ENCODE data around the gene ERAP2.

ERAP2 gene

DNA sequence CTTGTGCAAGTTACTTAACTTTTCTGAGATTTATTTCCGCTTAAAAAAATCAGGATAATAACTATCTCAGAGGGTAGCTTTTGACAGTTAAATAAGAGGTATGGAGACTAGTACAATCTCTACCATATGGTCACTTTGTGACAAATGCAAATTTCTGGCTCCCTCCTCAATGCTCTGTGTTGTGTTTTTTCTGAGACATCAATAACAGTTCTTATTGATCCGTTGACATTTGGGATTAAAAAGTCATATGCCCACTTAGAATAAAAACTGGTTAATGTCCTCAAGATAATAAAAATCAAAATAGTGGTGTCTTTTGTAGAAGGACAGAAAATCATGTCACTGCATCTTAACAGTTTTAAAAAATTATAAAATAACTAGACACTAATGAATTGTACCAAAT is 34.8 kb downstream of the ERAP2 start:
- Histone ChIP-seq H3K9me3 (ENCODE audit: severe bottlenecking) (no peaks in the 10 kb centered on the region), H3K4me3 (ENCODE audit: low read depth, low read length) (no peak overlapping the region), H3K27ac (no peak overlapping the region), H3K36me3 (no peaks in the 10 kb centered on the region), H3K27me3 (ENCODE audit: insufficient read depth, low read depth, severe bottlenecking) (no peaks in the 10 kb centered on the region)
- TF ChIP-seq, protein P1, sequence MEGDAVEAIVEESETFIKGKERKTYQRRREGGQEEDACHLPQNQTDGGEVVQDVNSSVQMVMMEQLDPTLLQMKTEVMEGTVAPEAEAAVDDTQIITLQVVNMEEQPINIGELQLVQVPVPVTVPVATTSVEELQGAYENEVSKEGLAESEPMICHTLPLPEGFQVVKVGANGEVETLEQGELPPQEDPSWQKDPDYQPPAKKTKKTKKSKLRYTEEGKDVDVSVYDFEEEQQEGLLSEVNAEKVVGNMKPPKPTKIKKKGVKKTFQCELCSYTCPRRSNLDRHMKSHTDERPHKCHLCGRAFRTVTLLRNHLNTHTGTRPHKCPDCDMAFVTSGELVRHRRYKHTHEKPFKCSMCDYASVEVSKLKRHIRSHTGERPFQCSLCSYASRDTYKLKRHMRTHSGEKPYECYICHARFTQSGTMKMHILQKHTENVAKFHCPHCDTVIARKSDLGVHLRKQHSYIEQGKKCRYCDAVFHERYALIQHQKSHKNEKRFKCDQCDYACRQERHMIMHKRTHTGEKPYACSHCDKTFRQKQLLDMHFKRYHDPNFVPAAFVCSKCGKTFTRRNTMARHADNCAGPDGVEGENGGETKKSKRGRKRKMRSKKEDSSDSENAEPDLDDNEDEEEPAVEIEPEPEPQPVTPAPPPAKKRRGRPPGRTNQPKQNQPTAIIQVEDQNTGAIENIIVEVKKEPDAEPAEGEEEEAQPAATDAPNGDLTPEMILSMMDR (IDR thresholded peaks at IDR 0.05; ENCODE audit: low read depth, low read length): no peak
- DNase-seq: no peak

DNA sequence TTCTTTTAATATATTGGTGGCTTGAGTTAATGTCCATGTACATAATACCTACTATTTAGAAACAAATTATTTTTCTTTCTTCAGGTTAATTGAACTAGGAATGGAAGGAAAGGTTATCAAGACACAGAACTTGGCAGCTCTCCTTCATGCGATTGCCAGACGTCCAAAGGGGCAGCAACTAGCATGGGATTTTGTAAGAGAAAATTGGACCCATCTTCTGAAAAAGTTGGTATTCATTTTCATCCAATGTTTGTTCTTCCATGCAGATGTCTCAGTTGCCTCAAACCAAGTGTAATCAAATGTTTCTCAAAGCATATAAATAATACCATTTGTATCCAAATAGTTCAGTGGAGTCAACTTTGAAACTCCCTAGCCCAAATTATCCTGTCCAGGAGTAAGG is 36.9 kb downstream of the ERAP2 start:
- Histone ChIP-seq H3K4me3 (ENCODE audit: low read depth, low read length) (no peak overlapping the region), H3K36me3 (no peaks in the 10 kb centered on the region), H3K9me3 (ENCODE audit: severe bottlenecking) (no peaks in the 10 kb centered on the region), H3K27me3 (ENCODE audit: insufficient read depth, low read depth, severe bottlenecking) (no peaks in the 10 kb centered on the region), H3K27ac (no peak overlapping the region)
- DNase-seq: no peak
- TF ChIP-seq, protein P1 (IDR thresholded peaks at IDR 0.05; ENCODE audit: low read depth, low read length): no peak

DNA sequence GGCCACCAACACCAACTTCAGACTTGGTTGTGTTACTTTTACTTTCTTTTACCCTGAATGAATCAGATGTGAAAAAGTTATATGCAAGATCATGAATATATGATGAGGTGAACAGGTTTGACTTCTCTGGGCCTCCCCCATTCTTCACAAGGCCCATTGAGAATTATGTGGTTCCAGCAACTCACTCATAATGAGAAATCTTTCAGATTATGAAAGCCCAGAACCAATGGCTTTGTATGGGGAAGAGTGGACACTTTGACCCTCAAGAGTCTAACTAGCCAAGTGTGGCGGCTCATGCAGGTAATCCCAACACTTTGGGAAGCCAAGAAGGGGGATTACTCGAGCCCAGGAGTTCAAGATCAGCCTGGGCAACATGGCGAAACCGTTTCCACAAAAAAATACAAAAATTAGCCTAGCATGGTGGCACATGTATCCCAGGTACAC is 43.5 kb downstream of the ERAP2 start:
- no peak for DNase-seq
- no peaks in the 10 kb centered on the region for H3K9me3 ChIP-seq (ENCODE audit: severe bottlenecking)
- TF ChIP-seq, protein P1 (IDR thresholded peaks at IDR 0.05; ENCODE audit: low read depth, low read length): no peak
- H3K27ac ChIP-seq: no peak overlapping the region
- no peak overlapping the region for H3K4me3 ChIP-seq (ENCODE audit: low read depth, low read length)
- no peaks in the 10 kb centered on the region for H3K36me3 ChIP-seq
- H3K27me3 ChIP-seq (ENCODE audit: insufficient read depth, low read depth, severe bottlenecking): no peaks in the 10 kb centered on the region

DNA sequence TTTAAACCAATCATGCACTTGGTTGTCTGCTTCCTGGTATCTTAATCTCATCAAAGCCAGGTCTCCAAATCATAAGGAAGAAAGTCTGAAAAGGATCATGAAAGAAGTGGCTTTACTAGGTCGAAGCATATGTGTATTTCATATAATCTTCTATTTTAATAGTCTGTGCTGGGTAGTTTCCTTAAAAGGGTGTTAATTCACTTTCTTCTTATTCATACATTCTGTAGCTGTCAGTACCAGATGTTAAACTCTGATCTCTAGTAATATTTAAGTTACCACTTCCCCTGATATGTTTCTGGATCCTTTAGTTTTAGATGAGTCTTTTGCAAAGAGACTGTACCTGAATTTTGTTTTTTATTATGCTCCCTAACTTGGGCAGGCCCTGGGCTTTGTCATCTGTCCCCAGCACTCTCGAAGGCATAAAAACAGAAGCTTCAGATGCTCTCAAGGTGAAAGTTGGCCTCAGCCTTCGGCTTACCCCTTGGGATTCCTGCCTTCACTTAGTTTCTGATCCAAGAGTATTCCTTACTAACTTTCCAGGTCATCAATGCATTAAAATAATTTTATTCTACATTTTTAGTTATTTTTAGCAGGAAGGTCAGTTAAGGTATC is 44.5 kb downstream of the ERAP2 start:
- H3K36me3 ChIP-seq: no peaks in the 10 kb centered on the region
- H3K27ac ChIP-seq: no peak overlapping the region
- H3K9me3 ChIP-seq (ENCODE audit: severe bottlenecking): no peaks in the 10 kb centered on the region
- H3K4me3 ChIP-seq (ENCODE audit: low read depth, low read length): no peak overlapping the region
- DNase-seq: no peak
- TF ChIP-seq, protein P1 (IDR thresholded peaks at IDR 0.05; ENCODE audit: low read depth, low read length): no peak
- no peaks in the 10 kb centered on the region for H3K27me3 ChIP-seq (ENCODE audit: insufficient read depth, low read depth, severe bottlenecking)

DNA sequence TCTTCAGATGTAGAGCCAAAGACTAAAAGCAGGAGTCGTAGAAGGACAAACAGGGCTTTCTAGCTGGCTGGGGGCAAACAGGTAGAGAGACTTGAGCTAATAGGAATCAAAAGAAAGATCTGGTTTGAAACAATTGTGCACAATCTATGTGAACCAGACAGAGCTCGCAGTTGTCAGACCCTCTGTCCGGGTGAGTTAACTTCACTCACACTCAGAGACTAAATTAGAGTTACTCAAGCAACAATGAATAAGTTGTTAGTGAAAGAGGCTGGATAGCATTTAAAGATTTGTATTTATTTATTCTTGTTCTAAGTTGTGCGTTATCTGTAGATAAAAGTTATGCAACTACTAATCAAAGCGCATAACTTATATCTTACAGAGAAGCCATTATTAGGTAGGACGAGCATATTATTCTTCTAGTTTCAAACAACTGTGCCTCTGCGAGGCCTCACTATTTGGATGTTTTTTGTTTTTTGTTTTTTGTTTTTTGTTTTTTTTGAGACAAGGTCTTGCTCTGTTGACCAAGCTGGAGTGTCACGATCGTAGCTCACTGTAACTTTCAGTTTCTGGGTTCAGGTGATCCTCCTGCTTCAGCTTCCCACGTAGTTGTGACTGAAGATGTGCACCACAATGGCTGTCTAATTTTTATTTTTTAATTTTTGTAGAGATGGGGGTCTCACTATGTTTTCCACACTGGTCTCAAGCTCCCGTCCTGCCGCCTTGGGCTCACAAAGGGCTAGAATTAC is 46.4 kb downstream of the ERAP2 start:
- TF ChIP-seq, protein P1 (IDR thresholded peaks at IDR 0.05; ENCODE audit: low read depth, low read length): no peak
- no peaks in the 10 kb centered on the region for H3K27me3 ChIP-seq (ENCODE audit: insufficient read depth, low read depth, severe bottlenecking)
- DNase-seq: no peak

More for the DNA sequence above, 46.4 kb downstream of the ERAP2 start:
- Histone ChIP-seq H3K9me3 (ENCODE audit: severe bottlenecking) (no peaks in the 10 kb centered on the region), H3K4me3 (ENCODE audit: low read depth, low read length) (no peak overlapping the region), H3K36me3 (no peaks in the 10 kb centered on the region), H3K27ac (no peak overlapping the region)
